SK-N-SH treated with all-trans-retinoic acid at 6 μM for 48 hours (cell line): ENCODE measurements around the gene DES.

Experiments
- ATAC-seq: fragments of 200-7000 bp; cut with Tn5 transposase; 3 replicates; pipeline ENCODE4 v1.9.1; 2020; ENCODE audit warnings: mild to moderate bottlenecking, moderate library complexity
- BACH2 ChIP-seq: fragments of 250-450 bp; sonication (Bioruptor Pico); IDR thresholded peaks from 2 replicates; pipeline ENCODE4 v1.9.0; 2021; ENCODE audit warnings: mild to moderate bottlenecking, borderline replicate concordance
- CSDC2 ChIP-seq: fragments of 250-450 bp; sonication (Bioruptor Pico); IDR thresholded peaks from 2 replicates; pipeline ENCODE4 v1.5.0; 2020; ENCODE audit warnings: mild to moderate bottlenecking, moderate library complexity
- ESRRG ChIP-seq: fragments of 250-450 bp; sonication (Bioruptor Pico); IDR thresholded peaks from 2 replicates; pipeline ENCODE4 v1.6.1; 2021; ENCODE audit warnings: mild to moderate bottlenecking
- GLIS3 ChIP-seq: fragments of 250-450 bp; sonication (Bioruptor Pico); IDR thresholded peaks from 2 replicates; pipeline ENCODE4 v1.5.0; 2020; ENCODE audit warnings: mild to moderate bottlenecking, moderate library complexity
- RARB ChIP-seq: fragments of 250-450 bp; sonication (Bioruptor Pico); IDR thresholded peaks from 2 replicates; pipeline ENCODE4 v1.8.0; 2021; ENCODE audit warnings: mild to moderate bottlenecking, moderate library complexity
- SNAI2 ChIP-seq: fragments of 250-450 bp; sonication (Bioruptor Pico); IDR thresholded peaks from 2 replicates; pipeline ENCODE4 v1.5.0; 2020; ENCODE audit warnings: mild to moderate bottlenecking, moderate library complexity
- TOX ChIP-seq: fragments of 250-450 bp; sonication (Bioruptor Pico); IDR thresholded peaks from 2 replicates; pipeline ENCODE4 v1.8.0; 2021; ENCODE audit warnings: mild to moderate bottlenecking, moderate library complexity, borderline replicate concordance
- ZC3H10 ChIP-seq: fragments of 250-450 bp; sonication (Bioruptor Pico); IDR thresholded peaks from 2 replicates; pipeline ENCODE4 v1.5.1; 2021; ENCODE audit warnings: mild to moderate bottlenecking, moderate library complexity
- ZNF8 ChIP-seq: fragments of 450-650 bp; formaldehyde crosslinking; IDR thresholded peaks from 2 replicates; pipeline ENCODE4 v1.5.0; 2020; ENCODE audit warnings: mild to moderate bottlenecking, moderate library complexity
- TF ChIP-seq, protein P1 (sequence below): fragments of 250-450 bp; sonication (Bioruptor Pico); IDR thresholded peaks from 2 replicates; pipeline ENCODE4 v1.5.0; 2020; ENCODE audit warnings: mild to moderate bottlenecking, moderate library complexity
- TF ChIP-seq, protein P2 (sequence below): fragments of 250-450 bp; sonication (Bioruptor Pico); IDR thresholded peaks from 2 replicates; pipeline ENCODE4 v1.5.1; 2020; ENCODE audit warnings: low read depth, mild to moderate bottlenecking, moderate library complexity
- TF ChIP-seq, protein P3 (sequence below): fragments of 250-450 bp; sonication (Bioruptor Pico); IDR thresholded peaks from 2 replicates; pipeline ENCODE4 v1.8.0; 2021; ENCODE audit warnings: low read depth, mild to moderate bottlenecking, moderate library complexity, borderline replicate concordance
- TF ChIP-seq, protein P4 (sequence below): fragments of 250-450 bp; sonication (Bioruptor Pico); IDR thresholded peaks from 2 replicates; pipeline ENCODE4 v1.8.0; 2020; ENCODE audit warnings: mild to moderate bottlenecking, moderate library complexity, borderline replicate concordance

The DES gene

DNA sequence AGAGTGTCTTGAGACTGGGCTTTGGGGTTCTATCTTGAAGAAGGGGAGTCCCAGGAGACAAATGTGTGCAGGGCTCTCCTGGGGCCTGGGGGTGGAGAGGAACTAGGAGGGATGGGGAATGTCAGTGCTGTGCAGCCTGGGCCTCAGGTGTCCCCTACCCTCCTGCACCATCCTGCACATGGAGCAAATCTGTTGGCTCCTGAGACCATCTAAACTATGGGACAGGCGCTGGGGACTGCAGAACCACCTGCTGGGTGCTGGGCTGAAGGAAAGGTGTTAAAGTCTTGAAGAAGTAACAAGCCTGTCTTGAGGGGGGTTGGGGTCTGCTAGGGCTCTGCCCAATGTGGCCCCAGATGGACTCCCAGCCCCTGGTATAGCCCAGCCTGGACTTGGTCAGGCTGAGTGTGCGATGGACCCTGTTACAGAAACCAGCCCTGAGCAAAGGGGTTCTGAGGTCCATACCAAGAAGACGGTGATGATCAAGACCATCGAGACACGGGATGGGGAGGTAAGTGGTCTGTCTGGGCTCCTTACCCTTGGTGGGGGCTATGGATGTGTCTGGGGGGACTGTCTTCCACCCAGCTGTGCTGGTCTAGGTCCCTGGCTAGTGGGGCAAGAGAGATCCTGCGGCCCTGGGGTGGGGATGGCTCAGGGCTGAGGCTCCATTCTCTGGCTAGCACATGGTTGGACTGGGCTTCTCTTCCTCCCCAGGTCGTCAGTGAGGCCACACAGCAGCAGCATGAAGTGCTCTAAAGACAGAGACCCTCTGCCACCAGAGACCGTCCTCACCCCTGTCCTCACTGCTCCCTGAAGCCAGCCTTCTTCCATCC is 7.3 kb downstream of the DES start:
- TF ChIP-seq ESRRG (CRISPR knock-in tag): no peak
- no peak for TF ChIP-seq CSDC2 (CRISPR knock-in tag)
- no peak for ATAC-seq

DNA sequence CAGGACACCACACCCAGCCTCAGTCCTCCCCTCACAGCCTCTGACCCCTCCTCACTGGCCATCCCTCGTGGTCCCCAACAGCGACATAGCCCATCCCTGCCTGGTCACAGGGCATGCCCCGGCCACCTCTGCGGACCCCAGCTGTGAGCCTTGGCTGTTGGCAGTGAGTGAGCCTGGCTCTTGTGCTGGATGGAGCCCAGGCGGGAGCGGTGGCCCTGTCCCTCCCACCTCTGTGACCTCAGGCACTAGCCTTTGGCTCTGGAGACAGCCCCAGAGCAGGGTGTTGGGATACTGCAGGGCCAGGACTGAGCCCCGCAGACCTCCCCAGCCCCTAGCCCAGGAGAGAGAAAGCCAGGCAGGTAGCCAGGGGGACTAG is 7.9 kb downstream of the DES start:
- ATAC-seq: no peak
- TF ChIP-seq ESRRG (CRISPR knock-in tag): no peak
- TF ChIP-seq SNAI2 (CRISPR knock-in tag): no peak
- no peak for TF ChIP-seq CSDC2 (CRISPR knock-in tag)
- no peak for TF ChIP-seq BACH2 (CRISPR knock-in tag)
- TF ChIP-seq, protein P1, sequence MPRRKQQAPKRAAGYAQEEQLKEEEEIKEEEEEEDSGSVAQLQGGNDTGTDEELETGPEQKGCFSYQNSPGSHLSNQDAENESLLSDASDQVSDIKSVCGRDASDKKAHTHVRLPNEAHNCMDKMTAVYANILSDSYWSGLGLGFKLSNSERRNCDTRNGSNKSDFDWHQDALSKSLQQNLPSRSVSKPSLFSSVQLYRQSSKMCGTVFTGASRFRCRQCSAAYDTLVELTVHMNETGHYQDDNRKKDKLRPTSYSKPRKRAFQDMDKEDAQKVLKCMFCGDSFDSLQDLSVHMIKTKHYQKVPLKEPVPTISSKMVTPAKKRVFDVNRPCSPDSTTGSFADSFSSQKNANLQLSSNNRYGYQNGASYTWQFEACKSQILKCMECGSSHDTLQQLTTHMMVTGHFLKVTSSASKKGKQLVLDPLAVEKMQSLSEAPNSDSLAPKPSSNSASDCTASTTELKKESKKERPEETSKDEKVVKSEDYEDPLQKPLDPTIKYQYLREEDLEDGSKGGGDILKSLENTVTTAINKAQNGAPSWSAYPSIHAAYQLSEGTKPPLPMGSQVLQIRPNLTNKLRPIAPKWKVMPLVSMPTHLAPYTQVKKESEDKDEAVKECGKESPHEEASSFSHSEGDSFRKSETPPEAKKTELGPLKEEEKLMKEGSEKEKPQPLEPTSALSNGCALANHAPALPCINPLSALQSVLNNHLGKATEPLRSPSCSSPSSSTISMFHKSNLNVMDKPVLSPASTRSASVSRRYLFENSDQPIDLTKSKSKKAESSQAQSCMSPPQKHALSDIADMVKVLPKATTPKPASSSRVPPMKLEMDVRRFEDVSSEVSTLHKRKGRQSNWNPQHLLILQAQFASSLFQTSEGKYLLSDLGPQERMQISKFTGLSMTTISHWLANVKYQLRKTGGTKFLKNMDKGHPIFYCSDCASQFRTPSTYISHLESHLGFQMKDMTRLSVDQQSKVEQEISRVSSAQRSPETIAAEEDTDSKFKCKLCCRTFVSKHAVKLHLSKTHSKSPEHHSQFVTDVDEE (CRISPR knock-in tag): no peak
- no peak for TF ChIP-seq ZC3H10
- TF ChIP-seq, protein P2, sequence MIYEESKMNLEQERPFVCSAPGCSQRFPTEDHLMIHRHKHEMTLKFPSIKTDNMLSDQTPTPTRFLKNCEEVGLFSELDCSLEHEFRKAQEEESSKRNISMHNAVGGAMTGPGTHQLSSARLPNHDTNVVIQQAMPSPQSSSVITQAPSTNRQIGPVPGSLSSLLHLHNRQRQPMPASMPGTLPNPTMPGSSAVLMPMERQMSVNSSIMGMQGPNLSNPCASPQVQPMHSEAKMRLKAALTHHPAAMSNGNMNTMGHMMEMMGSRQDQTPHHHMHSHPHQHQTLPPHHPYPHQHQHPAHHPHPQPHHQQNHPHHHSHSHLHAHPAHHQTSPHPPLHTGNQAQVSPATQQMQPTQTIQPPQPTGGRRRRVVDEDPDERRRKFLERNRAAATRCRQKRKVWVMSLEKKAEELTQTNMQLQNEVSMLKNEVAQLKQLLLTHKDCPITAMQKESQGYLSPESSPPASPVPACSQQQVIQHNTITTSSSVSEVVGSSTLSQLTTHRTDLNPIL (CRISPR knock-in tag): no peak
- TF ChIP-seq ZNF8: no peak
- TF ChIP-seq, protein P3, sequence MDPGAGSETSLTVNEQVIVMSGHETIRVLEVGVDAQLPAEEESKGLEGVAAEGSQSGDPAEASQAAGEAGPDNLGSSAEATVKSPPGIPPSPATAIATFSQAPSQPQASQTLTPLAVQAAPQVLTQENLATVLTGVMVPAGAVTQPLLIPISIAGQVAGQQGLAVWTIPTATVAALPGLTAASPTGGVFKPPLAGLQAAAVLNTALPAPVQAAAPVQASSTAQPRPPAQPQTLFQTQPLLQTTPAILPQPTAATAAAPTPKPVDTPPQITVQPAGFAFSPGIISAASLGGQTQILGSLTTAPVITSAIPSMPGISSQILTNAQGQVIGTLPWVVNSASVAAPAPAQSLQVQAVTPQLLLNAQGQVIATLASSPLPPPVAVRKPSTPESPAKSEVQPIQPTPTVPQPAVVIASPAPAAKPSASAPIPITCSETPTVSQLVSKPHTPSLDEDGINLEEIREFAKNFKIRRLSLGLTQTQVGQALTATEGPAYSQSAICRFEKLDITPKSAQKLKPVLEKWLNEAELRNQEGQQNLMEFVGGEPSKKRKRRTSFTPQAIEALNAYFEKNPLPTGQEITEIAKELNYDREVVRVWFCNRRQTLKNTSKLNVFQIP (CRISPR knock-in tag): no peak
- no peak for TF ChIP-seq GLIS3 (CRISPR knock-in tag)
- TF ChIP-seq, protein P4, sequence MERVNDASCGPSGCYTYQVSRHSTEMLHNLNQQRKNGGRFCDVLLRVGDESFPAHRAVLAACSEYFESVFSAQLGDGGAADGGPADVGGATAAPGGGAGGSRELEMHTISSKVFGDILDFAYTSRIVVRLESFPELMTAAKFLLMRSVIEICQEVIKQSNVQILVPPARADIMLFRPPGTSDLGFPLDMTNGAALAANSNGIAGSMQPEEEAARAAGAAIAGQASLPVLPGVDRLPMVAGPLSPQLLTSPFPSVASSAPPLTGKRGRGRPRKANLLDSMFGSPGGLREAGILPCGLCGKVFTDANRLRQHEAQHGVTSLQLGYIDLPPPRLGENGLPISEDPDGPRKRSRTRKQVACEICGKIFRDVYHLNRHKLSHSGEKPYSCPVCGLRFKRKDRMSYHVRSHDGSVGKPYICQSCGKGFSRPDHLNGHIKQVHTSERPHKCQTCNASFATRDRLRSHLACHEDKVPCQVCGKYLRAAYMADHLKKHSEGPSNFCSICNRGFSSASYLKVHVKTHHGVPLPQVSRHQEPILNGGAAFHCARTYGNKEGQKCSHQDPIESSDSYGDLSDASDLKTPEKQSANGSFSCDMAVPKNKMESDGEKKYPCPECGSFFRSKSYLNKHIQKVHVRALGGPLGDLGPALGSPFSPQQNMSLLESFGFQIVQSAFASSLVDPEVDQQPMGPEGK (CRISPR knock-in tag): no peak

DNA sequence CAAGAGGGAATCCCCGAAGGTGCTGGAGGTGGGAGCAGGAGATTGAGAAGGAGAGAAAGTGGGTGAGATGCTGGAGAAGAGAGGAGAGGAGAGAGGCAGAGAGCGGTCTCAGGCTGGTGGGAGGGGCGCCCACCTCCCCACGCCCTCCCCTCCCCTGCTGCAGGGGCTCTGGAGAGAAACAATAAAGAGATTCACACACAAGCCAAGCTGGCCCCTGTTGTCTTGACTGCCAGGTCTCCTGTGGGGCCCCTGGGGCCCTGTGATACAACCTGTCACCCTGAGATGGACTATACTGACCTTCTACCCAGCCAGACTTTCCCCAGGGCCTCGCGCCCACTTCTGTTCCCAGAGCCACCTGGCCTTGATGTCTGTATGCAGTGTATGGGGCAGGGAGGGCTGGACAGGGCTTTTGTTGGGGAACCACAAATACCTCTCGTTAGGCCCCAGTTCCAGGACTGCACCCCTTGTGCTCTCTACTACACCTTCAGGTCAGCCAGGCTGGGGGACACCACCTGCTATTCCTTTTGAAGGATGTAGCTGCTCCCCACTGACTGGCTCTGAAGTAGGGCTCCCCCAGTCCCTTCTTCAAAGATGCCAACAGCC is 8.5 kb downstream of the DES start:
- no peak for ATAC-seq
- TF ChIP-seq, protein P2 (CRISPR knock-in tag): no peak
- TF ChIP-seq BACH2 (CRISPR knock-in tag) (no peak), CSDC2 (CRISPR knock-in tag) (no peak), ZC3H10 (no peak), TOX (CRISPR knock-in tag) (no peak)
- TF ChIP-seq, protein P4 (CRISPR knock-in tag): no peak

DNA sequence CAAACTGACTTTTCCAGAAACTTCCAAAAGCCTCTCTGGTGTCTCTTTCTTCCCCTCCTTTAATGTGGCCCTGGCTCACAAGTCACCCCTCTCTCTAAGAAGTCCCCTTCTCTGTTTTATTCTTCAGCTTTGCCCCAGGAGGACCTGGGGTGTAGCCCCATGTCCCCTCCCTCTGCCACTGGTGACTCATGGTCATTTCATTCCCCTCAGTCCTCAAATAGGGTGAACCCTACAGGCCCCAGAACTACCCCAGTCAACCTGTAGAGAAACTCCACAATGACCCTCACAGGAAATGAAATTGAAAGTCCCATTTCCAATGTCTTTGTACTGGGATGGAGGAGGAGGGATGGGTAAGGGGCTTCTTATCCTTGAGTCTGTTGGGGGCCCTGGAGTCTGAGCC is 10.3 kb downstream of the DES start:
- ATAC-seq: no peak

More for the DNA sequence above, 10.3 kb downstream of the DES start:
- TF ChIP-seq ZC3H10: no peak
- TF ChIP-seq RARB (CRISPR knock-in tag): no peak
- TF ChIP-seq, protein P3 (CRISPR knock-in tag): no peak
